ENCODE results near the gene PRDM8.

Gene PRDM8

GRCh38 chr4:80184053-80184824 is 13.1 kb upstream of the PRDM8 start (continued):
- TF ChIP-seq OSR2 (tag by site-specific recombination; IDR thresholded peaks at IDR 0.05) (no peak), ZBTB20 (tag by site-specific recombination; IDR thresholded peaks at IDR 0.05) (no peak; the same call in 1 of the 2 replicates), ZNF585B (tag by site-specific recombination; IDR thresholded peaks at IDR 0.05) (no peak), ZNF549 (tag by site-specific recombination; IDR thresholded peaks at IDR 0.05) (no peak), KLF16 (tag by site-specific recombination; IDR thresholded peaks at IDR 0.05) (peak; percentile 96), ZNF324 (tag by site-specific recombination; IDR thresholded peaks at IDR 0.05) (0 out of 2 replicates have a peak, but pooled peaks have one; percentile 49), ZNF132 (tag by site-specific recombination; IDR thresholded peaks at IDR 0.05; ENCODE audit: borderline replicate concordance) (no peak), ZBTB17 (tag by site-specific recombination; IDR thresholded peaks at IDR 0.05) (peak; percentile 79), ZBTB6 (tag by site-specific recombination; IDR thresholded peaks at IDR 0.05) (no peak), KLF8 (tag by site-specific recombination; IDR thresholded peaks at IDR 0.05) (peak; percentile 80), ZNF610 (tag by site-specific recombination; IDR thresholded peaks at IDR 0.05; ENCODE audit: borderline replicate concordance) (0 out of 2 replicates have a peak, but pooled peaks have one; percentile 57), ZNF214 (tag by site-specific recombination; IDR thresholded peaks at IDR 0.05; ENCODE audit: borderline replicate concordance) (no peak), ZIC2 (tag by site-specific recombination; IDR thresholded peaks at IDR 0.05) (peak; percentile 33; the same call in 1 of the 2 replicates), ZNF223 (tag by site-specific recombination; IDR thresholded peaks at IDR 0.05) (no peak), MZF1 (tag by site-specific recombination; IDR thresholded peaks at IDR 0.05; ENCODE audit: borderline replicate concordance) (no peak), ZNF157 (tag by site-specific recombination; IDR thresholded peaks at IDR 0.05) (no peak), ZNF658 (tag by site-specific recombination; IDR thresholded peaks at IDR 0.05) (no peak), SP2 (tag by site-specific recombination; IDR thresholded peaks at IDR 0.05) (peak; percentile 64), ZNF10 (tag by site-specific recombination; IDR thresholded peaks at IDR 0.05) (no peak), GLI4 (tag by site-specific recombination; IDR thresholded peaks at IDR 0.05) (0 out of 2 replicates have a peak, but pooled peaks have one; percentile 74), ZNF664 (tag by site-specific recombination; IDR thresholded peaks at IDR 0.05) (no peak), PRDM1 (tag by site-specific recombination; IDR thresholded peaks at IDR 0.05) (peak; percentile 77), ZBTB8A (tag by site-specific recombination; IDR thresholded peaks at IDR 0.05) (0 out of 2 replicates have a peak, but pooled peaks have one; percentile 81), ZNF16 (tag by site-specific recombination; IDR thresholded peaks at IDR 0.05; ENCODE audit: low read depth) (no peak), ZNF701 (tag by site-specific recombination; IDR thresholded peaks at IDR 0.05) (no peak), ZNF341 (tag by site-specific recombination; IDR thresholded peaks at IDR 0.05; ENCODE audit: low read depth) (peak; percentile 56), MYNN (tag by site-specific recombination; IDR thresholded peaks at IDR 0.05; ENCODE audit: borderline replicate concordance) (0 out of 2 replicates have a peak, but pooled peaks have one; percentile 9), ZNF830 (tag by site-specific recombination; IDR thresholded peaks at IDR 0.05; ENCODE audit: low read depth) (no peak), ZNF623 (tag by site-specific recombination; IDR thresholded peaks at IDR 0.05) (0 out of 2 replicates have a peak, but pooled peaks have one; percentile 14), ZNF488 (tag by site-specific recombination; IDR thresholded peaks at IDR 0.05) (no peak), ZNF133 (tag by site-specific recombination; IDR thresholded peaks at IDR 0.05) (no peak), ZNF146 (tag by site-specific recombination; IDR thresholded peaks at IDR 0.05) (no peak)
- TF ChIP-seq, protein P1, sequence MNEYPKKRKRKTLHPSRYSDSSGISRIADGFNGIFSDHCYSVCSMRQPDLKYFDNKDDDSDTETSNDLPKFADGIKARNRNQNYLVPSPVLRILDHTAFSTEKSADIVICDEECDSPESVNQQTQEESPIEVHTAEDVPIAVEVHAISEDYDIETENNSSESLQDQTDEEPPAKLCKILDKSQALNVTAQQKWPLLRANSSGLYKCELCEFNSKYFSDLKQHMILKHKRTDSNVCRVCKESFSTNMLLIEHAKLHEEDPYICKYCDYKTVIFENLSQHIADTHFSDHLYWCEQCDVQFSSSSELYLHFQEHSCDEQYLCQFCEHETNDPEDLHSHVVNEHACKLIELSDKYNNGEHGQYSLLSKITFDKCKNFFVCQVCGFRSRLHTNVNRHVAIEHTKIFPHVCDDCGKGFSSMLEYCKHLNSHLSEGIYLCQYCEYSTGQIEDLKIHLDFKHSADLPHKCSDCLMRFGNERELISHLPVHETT (tag by site-specific recombination; IDR thresholded peaks at IDR 0.05), result 0 out of 2 replicates have a peak, but pooled peaks have one; percentile 56
- TF ChIP-seq, protein P2, sequence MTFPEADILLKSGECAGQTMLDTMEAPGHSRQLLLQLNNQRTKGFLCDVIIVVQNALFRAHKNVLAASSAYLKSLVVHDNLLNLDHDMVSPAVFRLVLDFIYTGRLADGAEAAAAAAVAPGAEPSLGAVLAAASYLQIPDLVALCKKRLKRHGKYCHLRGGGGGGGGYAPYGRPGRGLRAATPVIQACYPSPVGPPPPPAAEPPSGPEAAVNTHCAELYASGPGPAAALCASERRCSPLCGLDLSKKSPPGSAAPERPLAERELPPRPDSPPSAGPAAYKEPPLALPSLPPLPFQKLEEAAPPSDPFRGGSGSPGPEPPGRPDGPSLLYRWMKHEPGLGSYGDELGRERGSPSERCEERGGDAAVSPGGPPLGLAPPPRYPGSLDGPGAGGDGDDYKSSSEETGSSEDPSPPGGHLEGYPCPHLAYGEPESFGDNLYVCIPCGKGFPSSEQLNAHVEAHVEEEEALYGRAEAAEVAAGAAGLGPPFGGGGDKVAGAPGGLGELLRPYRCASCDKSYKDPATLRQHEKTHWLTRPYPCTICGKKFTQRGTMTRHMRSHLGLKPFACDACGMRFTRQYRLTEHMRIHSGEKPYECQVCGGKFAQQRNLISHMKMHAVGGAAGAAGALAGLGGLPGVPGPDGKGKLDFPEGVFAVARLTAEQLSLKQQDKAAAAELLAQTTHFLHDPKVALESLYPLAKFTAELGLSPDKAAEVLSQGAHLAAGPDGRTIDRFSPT (tag by site-specific recombination; IDR thresholded peaks at IDR 0.05), result peak; percentile 96
- TF ChIP-seq, protein P3, sequence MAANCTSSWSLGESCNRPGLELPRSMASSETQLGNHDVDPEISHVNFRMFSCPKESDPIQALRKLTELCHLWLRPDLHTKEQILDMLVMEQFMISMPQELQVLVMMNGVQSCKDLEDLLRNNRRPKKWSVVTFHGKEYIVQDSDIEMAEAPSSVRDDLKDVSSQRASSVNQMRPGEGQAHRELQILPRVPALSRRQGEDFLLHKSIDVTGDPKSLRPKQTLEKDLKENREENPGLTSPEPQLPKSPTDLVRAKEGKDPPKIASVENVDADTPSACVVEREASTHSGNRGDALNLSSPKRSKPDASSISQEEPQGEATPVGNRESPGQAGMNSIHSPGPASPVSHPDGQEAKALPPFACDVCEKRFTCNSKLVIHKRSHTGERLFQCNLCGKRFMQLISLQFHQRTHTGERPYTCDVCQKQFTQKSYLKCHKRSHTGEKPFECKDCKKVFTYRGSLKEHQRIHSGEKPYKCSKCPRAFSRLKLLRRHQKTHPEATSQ (tag by site-specific recombination; IDR thresholded peaks at IDR 0.05), result no peak
